ENCODE data around the gene NLGN3.

DNA sequence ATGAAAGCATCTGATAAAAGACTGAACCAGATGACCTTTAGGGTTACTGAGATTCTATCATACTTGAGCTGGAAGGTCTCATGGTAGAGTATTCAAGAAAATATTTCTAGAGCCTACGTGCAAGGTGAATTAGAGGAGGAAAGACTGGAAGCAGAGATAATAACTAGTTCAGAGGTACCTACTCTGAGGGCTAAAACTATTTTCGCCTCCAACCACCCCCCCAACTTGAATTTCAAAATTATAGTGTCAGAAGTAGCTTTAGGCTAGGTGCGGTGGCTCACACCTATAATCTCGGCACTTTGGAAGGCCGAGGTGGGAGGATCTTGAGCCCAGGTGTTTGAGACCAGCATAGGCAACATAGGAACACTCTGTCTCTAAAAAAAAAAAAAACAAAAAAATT lies 30.9 kb downstream of the NLGN3 start:
- TF ChIP-seq, protein P1, sequence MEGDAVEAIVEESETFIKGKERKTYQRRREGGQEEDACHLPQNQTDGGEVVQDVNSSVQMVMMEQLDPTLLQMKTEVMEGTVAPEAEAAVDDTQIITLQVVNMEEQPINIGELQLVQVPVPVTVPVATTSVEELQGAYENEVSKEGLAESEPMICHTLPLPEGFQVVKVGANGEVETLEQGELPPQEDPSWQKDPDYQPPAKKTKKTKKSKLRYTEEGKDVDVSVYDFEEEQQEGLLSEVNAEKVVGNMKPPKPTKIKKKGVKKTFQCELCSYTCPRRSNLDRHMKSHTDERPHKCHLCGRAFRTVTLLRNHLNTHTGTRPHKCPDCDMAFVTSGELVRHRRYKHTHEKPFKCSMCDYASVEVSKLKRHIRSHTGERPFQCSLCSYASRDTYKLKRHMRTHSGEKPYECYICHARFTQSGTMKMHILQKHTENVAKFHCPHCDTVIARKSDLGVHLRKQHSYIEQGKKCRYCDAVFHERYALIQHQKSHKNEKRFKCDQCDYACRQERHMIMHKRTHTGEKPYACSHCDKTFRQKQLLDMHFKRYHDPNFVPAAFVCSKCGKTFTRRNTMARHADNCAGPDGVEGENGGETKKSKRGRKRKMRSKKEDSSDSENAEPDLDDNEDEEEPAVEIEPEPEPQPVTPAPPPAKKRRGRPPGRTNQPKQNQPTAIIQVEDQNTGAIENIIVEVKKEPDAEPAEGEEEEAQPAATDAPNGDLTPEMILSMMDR (IDR thresholded peaks at IDR 0.05): no peak
- TF ChIP-seq POLR2AphosphoS5 (IDR thresholded peaks at IDR 0.05): no peak
